ENCODE measurements around the gene CDK17.

- TF ChIP-seq EGR1 (IDR thresholded peaks at IDR 0.05) (no peak), TCF12 (IDR thresholded peaks at IDR 0.05; ENCODE audit: low read depth) (no peak), TAF1 (IDR thresholded peaks at IDR 0.05; ENCODE audit: low read depth) (no peak), MAX (IDR thresholded peaks at IDR 0.05) (no peak), REST (IDR thresholded peaks at IDR 0.05; ENCODE audit: low read depth) (no peak), CREB1 (IDR thresholded peaks at IDR 0.05; ENCODE audit: low read depth) (no peak)
Observed at GRCh38 chr12:96441816-96442215, 41.6 kb upstream of the CDK17 start.
